Smooth muscle cell (in vitro differentiated cells): ENCODE data around the gene UVRAG. TPM values are rescaled to one million over a fixed set of nuclear protein-coding genes. Genes with fewer than 3 reads are reported as not detected.

Experiments used
- DNase-seq: peaks from one replicate; lab custom pipeline; 2025; ENCODE audit not compliant: unreplicated experiment; lab: John Stamatoyannopoulos, UW
- H2AFZ ChIP-seq: fragments of 200-600 bp; sonication (generic); 2 replicates; pipeline ENCODE4 v1.6.0; 2016; ENCODE audit warnings: antibody characterized with exemption, low read depth, mild to moderate bottlenecking
- H3F3A ChIP-seq: fragments of 200-600 bp; sonication (generic); 2 replicates; pipeline ENCODE4 v1.6.0; 2017; ENCODE audit warnings: antibody characterized with exemption, low read depth
- H3K27ac ChIP-seq: fragments of 200-600 bp; sonication (generic); 2 replicates; pipeline ENCODE4 v1.5.1; 2016; ENCODE audit warnings: low read depth, mild to moderate bottlenecking
- H3K27me3 ChIP-seq: fragments of 200-600 bp; sonication (generic); 2 replicates; pipeline ENCODE4 v1.6.1; 2016; ENCODE audit warnings: low read depth, mild to moderate bottlenecking
- H3K36me3 ChIP-seq: fragments of 200-600 bp; sonication (generic); 2 replicates; pipeline ENCODE4 v1.5.1; 2016; ENCODE audit warnings: low read depth
- H3K4me1 ChIP-seq: fragments of 200-600 bp; sonication (generic); 2 replicates; pipeline ENCODE4 v1.5.1; 2016; ENCODE audit warnings: low read depth
- H3K4me2 ChIP-seq: fragments of 200-600 bp; sonication (generic); 2 replicates; pipeline ENCODE4 v1.6.0; 2016; ENCODE audit warnings: mild to moderate bottlenecking
- H3K4me3 ChIP-seq: fragments of 200-600 bp; sonication (generic); 2 replicates; pipeline ENCODE4 v1.5.1; 2016; ENCODE audit warnings: mild to moderate bottlenecking
- H3K79me2 ChIP-seq: fragments of 200-600 bp; sonication (generic); 2 replicates; pipeline ENCODE4 v1.6.0; 2016; ENCODE audit warnings: low read depth, mild to moderate bottlenecking
- H3K9ac ChIP-seq: fragments of 200-600 bp; sonication (generic); 2 replicates; pipeline ENCODE4 v1.6.0; 2016; ENCODE audit warnings: low read depth
- H3K9me3 ChIP-seq: fragments of 200-600 bp; sonication (generic); replicated peaks from 2 replicates; pipeline ENCODE4 v1.5.1; 2016; ENCODE audit warnings: low read depth
- H4K20me1 ChIP-seq: fragments of 200-600 bp; sonication (generic); 2 replicates; pipeline ENCODE4 v1.6.0; 2016; ENCODE audit warnings: low read depth
- CTCF ChIP-seq: fragments of 200-600 bp; sonication (generic); IDR thresholded peaks from 2 replicates; pipeline ENCODE4 v1.5.1; 2017; ENCODE audit warnings: borderline replicate concordance, mild to moderate bottlenecking, antibody characterized with exemption; ENCODE audit not compliant: insufficient read depth, poor library complexity, severe bottlenecking
- WGBS: methylation state at CpG from one replicate; pipeline ENCODE4 v1.1.7; 2016; ENCODE audit warnings: low lambda C conversion rate; 5-methylcytosine and 5-hydroxymethylcytosine counted together
- polyA plus RNA-seq: library from polyadenylated mRNA; unstranded; fragments of >200 nt; fragmentation: Nextera tagmentation; extraction: Ambion mirVana; gene quantifications from 2 replicates; pipeline ENCODE4 v1.2.1, GENCODE V29; 2016
- total RNA-seq: library from RNA; depleted of rRNA; stranded (reverse); fragments of >200 nt; gene quantifications from 2 replicates; pipeline ENCODE4 v1.2.3, GENCODE V29; 2014

UVRAG gene
- total and polyA plus RNA-seq, 2 experiments from 2014 or later: 12.9 to 20.2 TPM

- 75% methylated on average over 1 of the region's 1 CpG for WGBS
- no peak overlapping the region for H3K9ac ChIP-seq
- peak overlapping the region; percentile 94 for H3K4me2 ChIP-seq
- no peak overlapping the region for H3K27ac ChIP-seq
- no peaks in the 10 kb centered on the region for H4K20me1 ChIP-seq
- no peak overlapping the region for H2AFZ ChIP-seq
- no peak for TF ChIP-seq CTCF
- peaks cover 39% of the 10 kb centered on the region for H3K27me3 ChIP-seq
- no peaks in the 10 kb centered on the region for H3K9me3 ChIP-seq
- no peaks in the 10 kb centered on the region for H3K79me2 ChIP-seq
- no peak for DNase-seq
- peak overlapping the region; percentile 62 for H3K4me3 ChIP-seq
- no peaks in the 10 kb centered on the region for H3K36me3 ChIP-seq
- peaks cover 8% of the 10 kb centered on the region for H3K4me1 ChIP-seq
- H3F3A ChIP-seq: no peaks in the 10 kb centered on the region
These were observed 47.3 kb upstream of the UVRAG start for GRCh38 chr11:75767793-75768111.

GRCh38 chr11:75768112-75768908, 46.7 kb upstream of the UVRAG start, which contains the start of gene DGAT2:
Gene DGAT2, plus strand, starts transcription at chr11:75768778. Its CDS starts 214 bp downstream, at chr11:75768992.
- H3K27ac ChIP-seq: no peak within 1 kb of the TSS

GRCh38 chr11:75768909-75769771, 45.9 kb upstream of the UVRAG start:
- Histone ChIP-seq H3K9ac (peak overlapping the region; percentile 81), H3K4me3 (peak overlapping the region; percentile 62)

More at GRCh38 chr11:75768112-75768908, 46.7 kb upstream of the UVRAG start, which contains the start of gene DGAT2:
- Histone ChIP-seq H4K20me1 (no peaks in the 10 kb centered on the region), H2AFZ (peak within 1 kb of the TSS; percentile 91), H3K9me3 (no peaks in the 10 kb centered on the region), H3K27me3 (peaks cover 39% of the 10 kb centered on the region), H3K9ac (peak within 1 kb of the TSS; percentile 81), H3K79me2 (no peaks in the 10 kb centered on the region), H3K36me3 (no peaks in the 10 kb centered on the region), H3K4me1 (peaks cover 8% of the 10 kb centered on the region), H3K4me3 (peak within 1 kb of the TSS; percentile 62), H3K4me2 (peak within 1 kb of the TSS; percentile 94), H3F3A (no peaks in the 10 kb centered on the region)
- 9% methylated on average over 43 of the region's 66 CpGs for WGBS
- no peak for TF ChIP-seq CTCF
- DNase-seq: peak; percentile 24

More at GRCh38 chr11:75768909-75769771, 45.9 kb upstream of the UVRAG start:
- no peaks in the 10 kb centered on the region for H4K20me1 ChIP-seq
- H2AFZ ChIP-seq: peak overlapping the region; percentile 91
- no peaks in the 10 kb centered on the region for H3K9me3 ChIP-seq
- no peaks in the 10 kb centered on the region for H3K79me2 ChIP-seq
- no peaks in the 10 kb centered on the region for H3K36me3 ChIP-seq
- WGBS: 13% methylated on average over 46 of the region's 46 CpGs
- H3K4me2 ChIP-seq: peak overlapping the region; percentile 94
- no peak for TF ChIP-seq CTCF
- H3K4me1 ChIP-seq: peaks cover 8% of the 10 kb centered on the region
- no peak for DNase-seq
- H3F3A ChIP-seq: no peaks in the 10 kb centered on the region
- H3K27me3 ChIP-seq: peaks cover 39% of the 10 kb centered on the region
- H3K27ac ChIP-seq: no peak overlapping the region
